Mammary epithelial cell (primary cell): ENCODE results near the gene CLEC3B.

Source experiments
- EZH2 ChIP-seq: IDR thresholded peaks from 2 replicates; pipeline ENCODE4 v1.6.1; 2012; ENCODE audit warnings: low read length, inconsistent platforms, borderline replicate concordance
- TF ChIP-seq, protein P1 (sequence below), 2 donors: IDR thresholded peaks in 1 of 2; conservative IDR thresholded peaks in 1 of 2; 2 replicates each; pipeline ENCODE4 v1.5.1; 2011 to 2012; ENCODE audit warnings: inconsistent platforms in 2 of 2, low read length in 2 of 2, mild to moderate bottlenecking in 2 of 2, control low read depth in 1 of 2, low read depth in 1 of 2; ENCODE audit not compliant: insufficient read depth in 1 of 2; ENCODE audit errors: extremely low read depth in 1 of 2

DNA sequence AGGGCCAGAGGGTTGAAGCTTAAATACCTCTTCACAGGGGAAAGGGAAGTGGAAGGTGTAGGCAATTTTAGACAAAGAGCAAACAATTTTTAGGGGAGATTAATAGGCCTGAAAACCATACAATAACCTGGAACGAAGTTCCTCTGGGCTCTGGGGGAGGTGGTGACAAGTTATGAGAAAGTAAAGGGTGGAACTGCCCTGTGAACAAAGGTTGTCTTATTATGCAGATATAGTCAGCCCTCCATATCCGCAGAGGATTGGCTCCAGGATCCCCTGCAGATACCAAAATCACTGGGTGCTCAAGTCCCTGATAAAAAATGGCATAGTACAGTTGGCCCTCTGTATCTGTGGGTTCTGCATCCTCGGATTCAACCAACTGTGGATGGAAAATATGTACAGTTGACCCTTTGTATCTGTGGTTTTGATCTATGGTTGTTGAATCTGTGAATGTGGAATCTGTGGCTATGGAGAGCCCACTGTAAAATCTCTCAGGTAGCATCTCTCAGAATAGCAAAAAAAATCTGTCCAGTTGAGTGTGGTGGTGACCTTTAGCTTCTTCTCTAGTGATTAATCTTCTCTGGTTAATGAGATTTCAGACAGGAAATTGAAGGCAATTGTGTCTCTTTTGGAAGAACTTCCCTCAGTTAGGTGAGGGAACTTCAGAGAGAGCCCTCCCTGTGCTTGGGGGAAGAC lies 40.2 kb downstream of the CLEC3B start:
- TF ChIP-seq, protein P1, sequence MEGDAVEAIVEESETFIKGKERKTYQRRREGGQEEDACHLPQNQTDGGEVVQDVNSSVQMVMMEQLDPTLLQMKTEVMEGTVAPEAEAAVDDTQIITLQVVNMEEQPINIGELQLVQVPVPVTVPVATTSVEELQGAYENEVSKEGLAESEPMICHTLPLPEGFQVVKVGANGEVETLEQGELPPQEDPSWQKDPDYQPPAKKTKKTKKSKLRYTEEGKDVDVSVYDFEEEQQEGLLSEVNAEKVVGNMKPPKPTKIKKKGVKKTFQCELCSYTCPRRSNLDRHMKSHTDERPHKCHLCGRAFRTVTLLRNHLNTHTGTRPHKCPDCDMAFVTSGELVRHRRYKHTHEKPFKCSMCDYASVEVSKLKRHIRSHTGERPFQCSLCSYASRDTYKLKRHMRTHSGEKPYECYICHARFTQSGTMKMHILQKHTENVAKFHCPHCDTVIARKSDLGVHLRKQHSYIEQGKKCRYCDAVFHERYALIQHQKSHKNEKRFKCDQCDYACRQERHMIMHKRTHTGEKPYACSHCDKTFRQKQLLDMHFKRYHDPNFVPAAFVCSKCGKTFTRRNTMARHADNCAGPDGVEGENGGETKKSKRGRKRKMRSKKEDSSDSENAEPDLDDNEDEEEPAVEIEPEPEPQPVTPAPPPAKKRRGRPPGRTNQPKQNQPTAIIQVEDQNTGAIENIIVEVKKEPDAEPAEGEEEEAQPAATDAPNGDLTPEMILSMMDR (conservative IDR thresholded peaks at IDR 0.05 in 1 of 2, IDR thresholded peaks at IDR 0.05 in 1 of 2; ENCODE audit: extremely low read depth in 1 of 2, insufficient read depth in 1 of 2, low read depth in 1 of 2, low read length in 2 of 2), result no peak
- no peak for TF ChIP-seq EZH2
